ENCODE measurements around the gene RCOR2.
"Not testable (repeated sequence)": the region's sequence is repeated elsewhere in the genome, so short reads cannot be mapped to it uniquely, and the experiment has no call there.

The RCOR2 gene

GRCh38 chr11:63916837-63917691, at the start of gene RCOR2:
Gene RCOR2 (minus strand): TSS chr11:63917164. CDS start chr11:63916456, 708 bp downstream.
- peak; percentile 82 for DNase-seq

- DNase-seq = no peak
Observed at GRCh38 chr11:63966444-63966843, 49.5 kb upstream of the RCOR2 start.

- DNase-seq = not testable (repeated sequence)
Observed at GRCh38 chr11:63963895-63964294, 46.9 kb upstream of the RCOR2 start.

- DNase-seq = no peak
Observed at GRCh38 chr11:63961608-63962412, 44.8 kb upstream of the RCOR2 start.

GRCh38 chr11:63958008-63958407, 41.0 kb upstream of the RCOR2 start:
- DNase-seq = no peak

GRCh38 chr11:63952570-63952969, 35.6 kb upstream of the RCOR2 start:
- DNase-seq = no peak

- no peak for DNase-seq
Observed at GRCh38 chr11:63951779-63952536, 35.0 kb upstream of the RCOR2 start.

GRCh38 chr11:63945477-63946163, 28.7 kb upstream of the RCOR2 start:
- DNase-seq = peak; percentile 72

GRCh38 chr11:63944987-63945386, 28.0 kb upstream of the RCOR2 start:
- DNase-seq = no peak

- DNase-seq = no peak
Observed at GRCh38 chr11:63942803-63943202, 25.8 kb upstream of the RCOR2 start.

- DNase-seq = no peak
Observed at GRCh38 chr11:63941901-63942300, 24.9 kb upstream of the RCOR2 start.

- DNase-seq = no peak
Observed at GRCh38 chr11:63940786-63941185, 23.8 kb upstream of the RCOR2 start.

GRCh38 chr11:63939397-63939891, 22.5 kb upstream of the RCOR2 start:
- no peak for DNase-seq

- DNase-seq = peak; percentile 98
Observed at GRCh38 chr11:63938479-63939396, 21.8 kb upstream of the RCOR2 start, which contains the start of gene NAA40. Gene NAA40 (plus strand): TSS chr11:63939002. CDS start chr11:63939097, 95 bp downstream.

GRCh38 chr11:63937713-63938478, 20.9 kb upstream of the RCOR2 start:
- no peak for DNase-seq

GRCh38 chr11:63933459-63933858, 16.5 kb upstream of the RCOR2 start:
- peak; percentile 33 for DNase-seq

- DNase-seq = no peak
Observed at GRCh38 chr11:63931876-63932275, 14.9 kb upstream of the RCOR2 start.

- DNase-seq = no peak
Observed at GRCh38 chr11:63931045-63931444, 14.1 kb upstream of the RCOR2 start.

GRCh38 chr11:63929616-63930015, 12.7 kb upstream of the RCOR2 start:
- no peak for DNase-seq

- no peak for DNase-seq
Observed at GRCh38 chr11:63923319-63923718, 6.4 kb upstream of the RCOR2 start.
